COLO668 (cell line): ENCODE data around the gene ENO1.
"Not testable (repeated sequence)": the region's sequence is repeated elsewhere in the genome, so short reads cannot be mapped to it uniquely, and the experiment has no call there.

Experiments used
- DNase-seq: peaks from one replicate; lab custom pipeline; 2025; ENCODE audit not compliant: unreplicated experiment; lab: John Stamatoyannopoulos, UW

Gene ENO1

DNA sequence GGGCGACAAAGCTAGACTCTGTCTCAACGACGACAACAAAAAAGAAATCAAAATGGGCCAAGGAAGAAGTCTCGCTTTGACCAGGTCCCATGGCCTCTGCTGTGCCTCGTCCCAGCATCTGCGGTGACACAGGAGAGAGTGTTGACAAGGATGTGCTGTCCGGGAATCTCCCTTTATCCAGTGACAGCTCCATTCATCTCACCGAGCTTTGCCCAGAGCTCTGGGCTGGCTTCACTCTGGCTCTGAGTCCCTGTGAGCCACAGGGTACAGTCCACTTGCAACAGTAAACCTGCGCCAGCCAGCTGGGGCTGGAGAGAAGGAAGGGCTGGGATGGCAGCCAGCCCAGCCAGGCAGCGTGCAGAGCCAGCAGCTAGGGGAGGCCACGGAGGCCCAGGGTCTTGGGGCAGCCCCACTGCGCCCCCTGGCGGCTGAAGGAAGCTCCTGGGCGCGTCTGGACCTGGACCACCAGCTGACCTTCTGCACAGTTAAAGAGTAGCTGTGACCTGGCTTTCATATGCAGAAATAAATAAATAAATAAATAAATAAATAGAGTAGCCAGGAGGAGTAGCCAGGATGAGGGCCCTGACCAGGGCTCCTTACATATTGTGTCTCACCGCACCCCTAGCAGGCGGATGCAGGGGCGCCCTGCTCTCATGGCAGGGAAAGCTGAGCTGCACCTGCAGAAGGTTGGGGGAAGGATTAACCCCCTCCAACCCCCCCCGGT, 29.7 kb downstream of the ENO1 start:
- DNase-seq = peak; percentile 99

DNA sequence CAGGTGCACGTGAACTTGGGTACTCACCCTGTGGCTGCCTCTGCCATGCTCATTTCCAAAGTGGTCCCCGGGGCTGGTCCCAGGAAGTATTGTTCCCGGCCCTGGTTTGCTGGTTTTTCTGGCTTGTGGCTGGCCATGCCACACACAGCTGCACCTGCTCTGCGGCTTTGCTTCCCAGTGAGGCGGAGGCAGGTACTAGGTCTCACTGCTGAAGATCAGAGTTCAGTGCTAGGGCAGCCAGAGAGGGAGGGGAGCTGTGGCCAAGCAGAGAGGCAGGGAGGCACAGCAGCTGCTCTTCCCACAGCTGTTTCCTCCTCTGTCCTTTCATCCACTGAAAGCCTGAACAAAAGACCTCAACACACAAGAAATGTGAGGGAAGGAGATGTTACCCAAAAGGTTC, 30.5 kb downstream of the ENO1 start:
- DNase-seq = peak; percentile 83

GRCh38 chr1:8846263-8846662, 32.2 kb downstream of the ENO1 start:
- DNase-seq = no peak

DNA sequence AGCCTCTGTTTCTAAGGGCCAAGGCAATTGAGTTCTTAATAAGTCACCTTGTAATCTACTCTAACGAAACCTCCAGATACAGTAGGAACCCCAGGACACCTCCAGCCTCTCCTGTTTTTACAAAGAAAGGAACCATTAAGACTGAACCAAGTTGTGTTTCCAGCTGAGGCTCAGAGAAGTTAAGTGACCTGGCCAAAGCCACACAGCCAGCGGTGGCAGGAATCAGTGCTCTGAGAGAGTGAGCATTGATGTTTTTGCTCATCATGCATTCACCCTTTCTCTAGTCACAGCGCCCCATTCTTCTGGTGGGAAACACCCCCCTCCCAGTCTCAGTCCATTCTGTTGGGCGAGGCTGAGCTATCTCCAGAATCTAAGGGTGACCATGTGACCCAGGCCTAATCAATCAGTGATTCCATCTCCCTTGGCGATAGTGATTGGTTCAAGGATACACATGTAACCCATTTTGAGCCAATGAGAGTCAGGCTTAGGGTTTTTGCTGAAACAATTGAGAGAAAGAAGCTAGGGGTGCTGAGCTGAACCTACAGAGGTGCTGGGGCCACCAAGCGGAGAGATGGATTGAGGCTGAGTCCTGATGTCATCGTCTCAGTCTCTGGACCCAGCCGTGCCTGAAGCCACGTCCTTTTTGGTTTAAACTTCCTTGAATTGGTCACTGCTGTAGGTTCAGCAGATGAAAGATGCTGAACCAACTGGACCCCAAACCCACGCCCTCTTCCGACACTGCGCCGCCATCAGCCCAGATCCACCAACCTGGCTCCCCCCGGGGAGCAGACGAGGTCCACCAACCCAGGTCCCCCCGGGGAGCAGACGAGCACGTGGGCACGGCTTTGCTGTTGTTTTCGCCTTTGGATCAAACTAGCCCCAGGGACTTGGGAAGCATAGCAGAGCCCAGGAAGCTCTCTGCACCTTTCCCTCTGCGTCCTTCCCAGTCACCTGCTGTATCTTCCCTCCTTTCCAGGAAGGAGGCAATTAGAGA, 33.1 kb downstream of the ENO1 start:
- no peak for DNase-seq

- no peak for DNase-seq
These were observed 33.9 kb downstream of the ENO1 start for GRCh38 chr1:8844501-8845006.

DNA sequence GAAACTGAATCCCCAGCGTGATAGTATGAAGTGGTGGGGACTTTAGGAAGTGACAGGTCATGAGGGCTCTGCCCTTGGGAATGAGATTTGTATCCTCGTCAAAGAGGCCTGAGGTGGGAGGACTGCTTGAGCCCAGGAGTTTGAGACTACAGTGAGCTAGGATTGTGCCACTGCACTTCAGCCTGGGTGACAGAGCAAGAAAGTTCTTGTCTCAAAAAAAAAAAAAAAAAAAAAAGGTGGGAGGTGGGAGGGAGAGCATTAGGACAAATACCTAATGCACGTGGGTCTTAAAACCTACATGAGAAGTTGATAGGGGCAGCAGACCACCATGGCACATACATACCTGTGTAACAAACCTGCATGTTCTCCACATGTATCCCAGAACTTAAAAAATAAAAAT, 37.1 kb downstream of the ENO1 start:
- no peak for DNase-seq

GRCh38 chr1:8839990-8840389, 38.5 kb downstream of the ENO1 start:
- no peak for DNase-seq

- no peak for DNase-seq
These were observed 42.4 kb downstream of the ENO1 start for GRCh38 chr1:8835941-8836643.

DNA sequence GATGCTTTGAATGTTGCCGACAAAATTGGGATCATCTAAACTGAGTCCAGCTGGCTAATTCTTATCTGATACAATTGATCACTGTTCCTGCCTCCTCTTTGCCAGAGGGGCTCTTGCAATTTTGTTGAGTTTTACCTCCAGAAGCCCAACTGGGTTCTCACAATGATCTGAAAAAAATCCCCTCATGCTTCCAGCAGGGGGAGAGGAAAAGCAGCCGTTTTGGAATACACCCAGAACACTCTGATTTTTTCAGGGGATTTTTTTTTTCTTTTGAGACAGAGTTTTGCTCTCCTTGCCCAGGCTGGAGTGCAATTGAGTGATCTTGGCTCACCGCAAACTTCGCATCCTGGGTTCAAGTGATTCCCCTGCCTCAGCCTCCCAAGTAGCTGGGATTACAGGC, 47.1 kb downstream of the ENO1 start:
- no peak for DNase-seq

GRCh38 chr1:8830732-8831131, 47.8 kb downstream of the ENO1 start:
- not testable (repeated sequence) for DNase-seq

DNA sequence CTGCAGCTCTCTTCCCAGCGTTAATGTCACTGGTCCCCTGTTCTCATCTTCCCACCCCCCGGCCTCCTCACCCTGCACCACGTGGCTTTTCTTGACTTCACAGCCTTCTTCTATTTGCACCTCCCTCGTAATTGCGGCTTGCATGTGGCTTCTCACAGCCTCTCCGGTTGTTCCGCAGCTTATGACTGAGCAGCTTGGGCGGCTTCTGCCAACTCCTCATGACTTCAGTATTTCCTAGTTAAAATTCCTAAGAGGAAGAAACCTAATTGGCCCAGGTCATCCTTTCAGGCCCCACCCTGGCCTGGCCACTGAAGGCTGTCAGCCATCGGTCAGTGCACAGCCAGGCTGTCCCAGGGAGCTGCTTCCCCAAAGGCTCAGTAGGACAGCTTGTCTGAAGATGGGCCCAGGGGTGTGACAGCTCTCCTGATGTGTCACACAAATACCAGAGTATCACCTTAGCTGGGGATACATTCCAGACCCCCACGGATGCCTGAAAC, 52.5 kb downstream of the ENO1 start:
- no peak for DNase-seq

DNA sequence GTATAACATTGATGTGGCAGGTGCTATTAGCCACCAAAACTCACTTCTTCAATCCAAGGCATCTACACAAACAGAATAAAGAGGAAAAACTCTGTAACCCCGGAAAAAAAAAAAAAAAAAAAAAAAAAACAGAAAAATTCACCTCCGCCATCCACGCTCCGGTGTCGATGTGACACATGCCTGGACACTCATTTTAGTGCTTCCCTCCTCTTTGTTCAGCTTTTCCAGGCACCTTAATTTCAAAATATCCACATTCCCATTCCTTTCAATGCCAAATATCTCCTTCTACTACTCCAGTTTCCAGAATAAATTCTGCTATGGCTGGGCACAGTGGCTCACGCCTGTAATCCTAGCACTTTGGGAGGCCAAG, 55.2 kb downstream of the ENO1 start:
- no peak for DNase-seq

GRCh38 chr1:8822373-8823294, 55.9 kb downstream of the ENO1 start:
- DNase-seq = peak; percentile 53

DNA sequence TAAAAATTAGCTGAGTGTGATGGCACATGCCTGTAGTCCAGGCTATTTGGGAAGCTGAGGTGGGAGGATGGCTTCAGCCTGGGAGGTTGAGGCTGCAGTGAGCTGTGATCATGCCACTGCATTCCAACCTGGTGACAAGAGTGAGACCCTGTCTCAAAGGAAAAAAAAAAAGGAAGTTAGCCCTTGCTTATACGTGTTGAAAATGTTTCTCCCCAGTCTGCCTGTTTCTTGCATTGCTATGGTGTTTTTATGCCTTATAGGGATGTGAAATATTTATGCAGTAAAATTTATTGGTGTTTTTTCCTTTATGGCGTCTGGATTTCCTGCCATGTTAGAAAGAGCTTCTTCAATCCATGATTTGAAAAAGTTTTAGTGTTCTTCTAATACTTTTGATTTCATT, 57.4 kb downstream of the ENO1 start:
- DNase-seq = no peak

DNA sequence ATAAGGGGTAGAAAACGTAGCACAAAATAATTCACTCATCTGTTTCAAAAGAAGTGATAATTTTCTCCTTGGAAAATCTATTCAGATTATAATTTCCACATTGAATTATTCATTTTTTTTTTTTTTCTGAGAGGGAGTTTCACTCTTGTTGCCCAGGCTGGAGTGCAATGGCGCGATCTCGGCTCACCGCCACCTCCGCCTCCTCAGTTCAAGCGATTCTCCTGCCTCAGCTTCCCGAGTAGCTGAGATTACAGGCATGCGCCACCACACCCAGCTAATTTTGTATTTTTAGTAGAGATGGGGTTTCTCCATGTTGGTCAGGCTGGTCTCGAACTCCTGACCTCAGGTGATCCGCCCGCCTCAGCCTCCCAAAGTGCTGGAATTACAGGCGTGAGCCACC, 59.7 kb downstream of the ENO1 start:
- DNase-seq = not testable (repeated sequence)

DNA sequence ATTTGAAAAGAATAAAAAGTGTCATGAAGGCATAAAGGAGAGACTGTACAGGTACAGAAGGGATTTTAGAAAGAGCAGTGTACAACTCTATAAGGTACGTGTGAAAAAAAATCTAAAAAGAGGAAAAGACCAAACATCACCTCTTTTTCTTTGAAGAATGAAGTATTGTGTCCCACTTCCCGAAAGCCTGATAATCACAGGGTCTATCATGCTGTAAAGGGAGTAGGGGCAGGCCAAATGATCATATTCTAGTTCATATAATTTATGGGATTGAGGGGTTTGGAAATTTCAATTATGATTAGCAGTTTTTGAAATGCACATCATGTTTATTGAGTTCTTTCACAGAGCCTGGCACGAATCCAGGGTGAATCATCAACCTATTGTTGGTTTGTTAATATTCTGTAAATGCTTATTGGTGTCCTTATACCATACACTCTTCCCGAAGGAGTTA, 60.1 kb downstream of the ENO1 start:
- peak; percentile 82 for DNase-seq

DNA sequence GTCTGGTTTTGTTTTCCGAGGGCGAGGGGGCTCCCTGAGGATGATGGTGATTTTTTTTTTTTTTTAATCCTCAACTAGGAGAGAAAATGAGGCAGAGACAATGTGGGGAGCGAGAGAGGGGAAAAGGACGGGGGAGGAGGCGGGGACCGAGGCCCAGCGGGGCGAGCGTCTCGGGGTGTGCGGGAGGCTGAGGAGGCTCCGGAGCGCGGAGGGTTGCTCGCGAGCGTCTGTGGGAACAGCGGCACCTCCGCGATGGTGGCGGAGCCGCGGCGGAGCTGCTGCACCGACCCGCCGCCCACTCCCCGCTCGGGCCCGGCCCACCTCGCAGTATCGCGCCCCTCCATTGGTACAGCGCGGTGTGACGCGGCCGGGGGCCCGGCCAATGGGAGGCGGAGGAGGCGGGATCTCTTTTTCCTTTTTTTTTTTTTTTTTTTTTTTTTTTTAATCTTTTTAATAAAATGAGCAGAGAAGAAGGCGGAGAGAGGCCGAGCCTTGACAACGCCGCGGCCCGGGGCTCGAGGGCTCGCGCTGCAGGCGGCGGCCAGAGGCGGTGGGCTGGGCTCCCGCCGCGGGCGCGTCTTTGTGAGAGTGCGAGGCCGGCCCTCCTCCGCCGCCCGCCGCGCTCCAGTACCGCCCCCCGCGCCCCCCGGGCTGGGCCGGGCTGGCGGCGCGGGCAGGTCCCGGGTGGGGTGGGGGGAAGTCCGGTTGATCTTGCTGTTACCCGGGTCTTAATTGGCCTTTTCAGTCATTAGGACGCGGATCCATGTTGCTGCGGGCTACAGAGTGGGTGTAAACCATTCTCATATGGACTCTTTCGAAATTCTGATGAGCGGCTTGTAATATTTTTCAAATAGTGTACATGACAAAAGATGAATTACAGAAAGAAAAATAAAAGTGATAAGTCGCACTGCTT, 60.8 kb downstream of the ENO1 start, which contains the start of gene RERE:
Gene RERE (minus strand): TSS at position 229 of the 913 bp plus-strand sequence.
- peak; percentile 99 for DNase-seq

- DNase-seq = peak; percentile 56
These were observed 61.6 kb downstream of the ENO1 start for GRCh38 chr1:8816831-8817411.
